ENCODE measurements around the gene ETV1.

The ETV1 gene

DNA sequence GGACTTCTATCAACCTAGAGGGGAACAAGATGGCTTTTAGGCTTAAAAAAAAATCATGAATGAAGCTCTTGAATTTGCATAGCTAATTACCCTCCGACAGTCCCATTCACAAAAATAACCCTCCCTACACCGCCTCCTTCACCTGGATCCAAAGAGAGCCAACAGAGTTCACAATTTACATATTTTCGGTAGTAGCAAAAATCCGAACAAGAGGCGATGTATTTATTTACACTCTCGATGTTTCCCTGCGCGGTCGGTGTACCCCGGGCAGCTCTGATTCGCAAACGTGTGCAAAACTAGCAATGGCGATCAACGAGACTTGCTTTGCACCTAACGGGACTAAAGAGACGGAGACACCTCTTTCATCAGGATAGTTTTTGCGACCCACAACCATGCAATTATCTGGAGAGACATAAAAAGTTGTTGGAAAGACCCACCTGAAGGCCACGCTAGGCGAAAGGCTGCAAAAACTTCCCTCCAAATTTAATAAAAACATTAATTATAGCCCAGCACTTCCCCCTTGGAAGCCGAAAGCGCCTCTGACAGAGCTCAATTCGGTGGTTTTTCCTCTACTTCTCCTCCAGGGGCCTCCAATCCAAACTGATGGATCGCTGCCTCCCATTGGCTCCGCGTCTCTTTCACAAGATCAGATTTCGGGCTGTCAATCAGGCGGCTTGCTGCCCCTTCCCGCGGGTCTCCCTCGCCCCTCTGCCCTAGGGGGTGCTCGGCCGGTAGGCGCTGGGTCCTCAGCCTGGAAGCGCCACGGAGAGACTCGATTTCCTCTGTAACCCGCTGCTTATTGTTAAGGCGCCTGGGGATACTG lies at the start of gene ETV1:
Gene ETV1, minus strand, starts transcription at position 541 of the 823 bp plus-strand sequence. CDS start 614 bp downstream, outside the sequence.
- peak; percentile 85 for DNase-seq (ENCODE audit: low spot score)

DNA sequence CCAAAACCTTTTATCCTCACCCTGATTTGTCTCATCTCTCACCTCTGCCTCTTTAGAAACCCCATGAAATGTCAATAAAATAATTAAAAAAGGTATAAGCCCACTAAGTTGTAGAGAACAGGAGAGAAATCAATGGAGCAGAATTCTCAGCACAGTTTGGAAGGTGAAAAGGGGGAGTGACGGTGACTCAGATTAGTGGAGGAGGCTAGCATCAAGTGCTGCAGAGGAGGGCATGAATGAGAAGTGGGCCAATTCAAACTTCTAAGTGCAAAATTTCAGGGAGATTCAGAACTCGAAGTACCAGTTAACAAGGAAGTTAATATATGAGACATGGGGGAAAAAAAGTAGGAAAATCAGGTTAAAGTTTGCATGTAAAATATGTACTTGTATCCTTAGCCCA lies 34.9 kb upstream of the ETV1 start:
- no peak for DNase-seq (ENCODE audit: low spot score)

DNA sequence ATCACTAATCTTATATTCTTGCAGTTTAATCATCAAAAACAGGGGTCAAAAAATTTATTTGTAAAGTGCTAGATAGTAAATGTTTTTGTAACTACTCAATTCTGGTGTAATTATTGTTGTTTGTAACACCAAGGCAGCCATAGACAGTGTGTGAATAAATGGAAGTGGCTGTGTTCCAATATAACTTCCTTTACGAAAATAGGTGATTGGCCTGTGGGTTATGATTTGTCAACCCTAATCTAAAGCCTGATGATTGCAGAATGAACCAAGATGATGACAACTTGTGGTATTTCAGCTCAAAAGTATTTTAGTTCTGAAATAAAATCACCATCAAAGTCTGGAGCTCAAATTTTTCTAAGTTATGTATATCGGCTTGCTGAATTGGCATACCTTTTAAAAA lies 34.4 kb upstream of the ETV1 start:
- no peak for DNase-seq (ENCODE audit: low spot score)

DNA sequence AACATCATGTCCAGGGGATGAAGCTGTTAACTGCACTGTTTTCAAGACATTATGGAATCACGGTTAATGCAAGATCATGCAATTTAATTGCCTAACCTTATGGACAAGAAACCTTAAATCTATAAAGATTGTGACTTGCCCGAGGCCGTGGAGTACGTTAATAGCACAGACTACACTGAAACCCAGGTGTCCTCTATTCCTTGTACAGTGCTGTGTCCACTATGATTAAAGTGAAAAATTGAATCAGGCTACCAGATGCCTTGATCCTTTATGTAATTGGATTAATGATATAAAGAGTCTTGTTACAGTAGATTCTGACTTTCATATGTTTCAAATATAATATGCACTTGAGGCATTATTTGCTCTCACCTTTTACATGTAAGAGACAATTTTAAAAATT lies 33.9 kb upstream of the ETV1 start:
- DNase-seq (ENCODE audit: low spot score), result no peak

DNA sequence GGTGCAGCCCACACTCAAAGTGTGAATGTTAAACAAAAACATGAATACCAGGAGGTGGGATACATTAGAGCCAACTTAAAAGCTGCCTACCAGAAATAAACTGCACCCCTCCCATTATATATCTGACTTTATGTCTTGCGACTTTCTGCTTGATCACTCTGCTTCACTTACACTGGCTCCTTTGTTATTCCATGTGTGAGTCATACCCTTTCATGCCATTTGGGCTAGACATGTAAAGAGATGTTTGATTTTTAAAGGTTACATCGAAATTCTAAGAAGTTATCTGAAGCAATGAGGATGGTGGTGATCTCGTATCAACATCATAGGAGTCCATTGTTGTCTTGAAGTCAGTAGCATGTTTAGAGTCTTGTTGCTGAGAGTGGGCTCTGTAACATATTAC lies 31.6 kb upstream of the ETV1 start:
- no peak for DNase-seq (ENCODE audit: low spot score)

DNA sequence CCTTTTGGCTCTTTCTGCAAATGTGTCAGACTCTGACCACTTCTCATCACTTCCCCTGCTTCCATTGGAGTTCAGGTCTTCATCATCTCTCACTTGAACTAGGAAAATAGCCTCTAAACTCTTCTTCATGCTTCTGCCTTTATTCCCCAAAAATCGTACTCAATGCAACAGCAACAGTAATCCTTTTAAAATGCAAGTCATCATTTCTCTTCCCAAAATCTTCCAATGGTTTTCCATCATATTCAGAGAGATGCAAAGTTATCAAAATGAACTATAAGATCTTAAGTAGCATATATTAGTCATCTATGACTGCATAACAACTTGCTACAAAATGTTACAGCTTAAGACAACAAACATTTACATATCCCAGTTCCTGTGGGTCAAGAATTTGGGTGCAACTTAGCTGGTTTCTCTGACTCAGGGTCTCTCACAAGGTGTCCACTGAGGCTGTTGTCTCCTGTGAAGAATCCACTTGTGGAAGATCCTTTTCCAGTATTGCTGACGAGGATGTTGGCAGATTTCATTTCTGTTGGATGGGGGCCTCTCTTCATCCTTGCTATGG lies 31.0 kb upstream of the ETV1 start:
- no peak for DNase-seq (ENCODE audit: low spot score)

DNA sequence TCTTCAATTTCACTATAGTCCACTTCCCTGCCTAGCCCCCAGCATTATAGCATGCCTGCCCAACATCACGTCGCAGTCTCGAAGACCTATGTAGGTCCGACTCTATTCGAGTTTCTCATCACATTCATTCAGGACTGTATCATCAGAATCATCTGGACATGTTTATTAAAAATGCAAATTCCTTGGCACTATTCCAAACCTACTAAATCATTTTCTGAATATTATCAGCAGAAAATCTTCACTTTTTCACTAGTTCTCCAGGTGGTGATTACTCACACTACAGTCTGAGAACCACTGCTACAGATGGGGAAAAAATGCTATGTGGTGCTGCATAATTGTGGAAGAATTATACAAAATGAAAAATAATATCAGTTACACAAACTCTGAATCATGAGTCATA lies 29.3 kb upstream of the ETV1 start:
- DNase-seq (ENCODE audit: low spot score), result no peak

DNA sequence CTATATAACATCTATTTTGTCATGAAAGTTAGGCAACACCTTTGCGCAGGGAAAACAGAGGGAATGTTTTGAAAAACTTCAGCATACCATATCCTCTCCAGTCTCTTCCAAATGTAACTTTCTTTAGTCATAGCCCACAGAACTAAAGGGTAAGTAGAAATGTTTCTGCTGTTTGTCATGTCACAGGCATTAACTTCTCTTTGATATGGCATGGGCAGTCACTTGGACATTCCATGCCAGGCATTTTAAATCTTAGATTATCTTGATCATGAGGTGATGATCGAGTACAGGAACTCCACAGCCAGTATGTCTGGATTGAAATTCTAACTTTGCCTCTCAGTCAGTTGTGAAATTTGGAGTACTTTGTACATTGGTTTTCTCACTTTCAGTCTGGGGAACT lies 27.5 kb upstream of the ETV1 start:
- DNase-seq (ENCODE audit: low spot score), result no peak

DNA sequence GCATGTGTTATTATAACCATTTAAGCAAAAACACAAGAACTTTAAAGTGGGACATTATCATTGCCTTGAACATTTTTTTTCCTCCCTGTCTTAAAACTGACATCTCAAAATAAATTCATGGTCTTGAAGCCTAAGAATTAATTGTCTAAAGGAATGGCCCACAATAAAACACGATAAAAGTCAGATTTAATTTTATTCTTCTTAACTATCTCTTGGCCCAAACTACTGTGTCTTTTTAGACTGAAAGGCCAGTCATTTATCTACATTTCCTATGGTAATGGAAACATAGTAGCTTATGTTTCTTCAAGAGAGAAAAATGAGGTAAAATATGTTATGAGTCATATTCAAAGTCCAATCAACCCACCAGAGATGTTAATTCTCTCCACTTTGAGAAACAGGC lies 24.4 kb upstream of the ETV1 start:
- no peak for DNase-seq (ENCODE audit: low spot score)

DNA sequence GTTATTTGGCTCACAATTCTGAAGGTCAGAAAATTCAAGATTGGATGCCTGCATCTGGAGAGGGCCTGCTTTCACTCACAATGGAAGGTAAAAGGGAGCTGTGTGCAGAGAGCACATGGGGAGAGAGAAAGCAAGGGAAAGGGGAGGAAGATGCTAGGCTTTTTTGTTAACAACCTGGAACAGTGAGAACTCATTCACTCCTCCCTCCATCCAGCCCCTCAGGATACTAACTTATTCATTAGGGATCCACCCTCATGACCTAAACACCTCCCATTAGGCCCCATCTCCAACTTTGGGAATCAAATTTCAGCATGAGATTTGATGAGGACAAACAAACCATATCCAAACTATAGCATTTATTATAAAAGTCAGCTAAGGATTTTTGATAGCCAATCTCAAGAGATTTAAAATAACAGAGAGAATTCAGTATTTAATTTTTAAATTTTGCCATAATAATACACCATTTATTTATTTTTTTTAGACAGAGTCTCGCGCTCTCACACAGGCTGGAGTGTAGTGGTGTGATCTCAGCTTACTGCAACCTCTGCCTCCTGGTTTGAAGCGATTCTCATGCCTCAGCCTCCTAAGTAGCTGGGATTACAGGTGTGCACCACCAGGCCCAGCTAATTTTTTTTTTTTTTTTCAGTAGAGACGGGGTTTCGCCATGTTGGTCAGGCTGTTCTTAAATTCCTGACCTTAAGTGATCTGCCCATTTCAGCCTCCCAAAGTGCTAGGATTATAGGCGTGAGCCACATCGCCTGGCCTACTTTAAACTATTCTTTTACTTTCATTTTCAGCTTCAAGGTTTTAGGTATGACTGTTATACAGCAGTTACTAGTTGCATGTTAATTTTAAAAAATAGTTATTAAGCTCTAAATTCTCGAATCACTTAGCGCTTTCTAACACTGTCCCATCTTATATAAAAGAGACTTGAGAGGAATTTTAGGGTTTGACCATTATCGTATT lies 20.3 kb upstream of the ETV1 start:
- DNase-seq (ENCODE audit: low spot score), result no peak

DNA sequence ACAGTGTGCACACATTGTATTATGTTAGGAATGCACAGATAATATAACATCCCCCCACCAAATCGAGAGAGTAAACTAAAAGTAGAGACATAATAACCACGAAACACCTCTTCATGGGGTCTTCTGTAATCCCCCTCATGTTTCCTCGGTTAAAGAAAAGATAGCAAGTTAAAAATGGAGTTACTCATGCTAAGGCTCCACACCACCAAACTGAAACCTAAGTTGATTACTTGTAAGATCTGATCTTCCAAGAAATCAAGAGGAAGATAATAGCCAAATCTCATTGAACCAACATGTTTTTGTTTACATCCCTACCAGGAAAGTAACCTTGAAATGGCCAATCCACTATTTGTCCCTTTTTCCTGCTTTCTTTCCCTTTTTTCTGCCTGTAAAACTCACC lies 11.7 kb upstream of the ETV1 start:
- DNase-seq (ENCODE audit: low spot score), result no peak

DNA sequence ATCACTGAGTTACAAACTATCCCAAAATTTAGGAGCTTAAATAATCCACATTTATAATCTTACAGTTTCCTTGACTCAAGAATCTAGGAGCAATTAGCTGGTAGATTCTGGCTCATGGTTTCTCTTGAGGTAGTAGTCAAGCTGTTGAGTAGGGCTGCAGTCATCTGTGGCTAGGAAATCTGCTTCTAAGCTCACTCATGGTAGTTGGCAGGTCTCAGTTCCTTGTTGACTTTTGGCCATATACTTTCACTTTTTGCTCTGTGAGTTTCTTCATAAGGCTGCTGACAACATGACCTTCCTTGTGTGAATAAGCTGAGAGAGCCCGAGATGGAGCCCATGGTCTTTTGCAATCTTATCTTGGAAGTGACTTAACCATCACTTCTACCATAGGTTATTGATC lies 10.8 kb upstream of the ETV1 start:
- no peak for DNase-seq (ENCODE audit: low spot score)

DNA sequence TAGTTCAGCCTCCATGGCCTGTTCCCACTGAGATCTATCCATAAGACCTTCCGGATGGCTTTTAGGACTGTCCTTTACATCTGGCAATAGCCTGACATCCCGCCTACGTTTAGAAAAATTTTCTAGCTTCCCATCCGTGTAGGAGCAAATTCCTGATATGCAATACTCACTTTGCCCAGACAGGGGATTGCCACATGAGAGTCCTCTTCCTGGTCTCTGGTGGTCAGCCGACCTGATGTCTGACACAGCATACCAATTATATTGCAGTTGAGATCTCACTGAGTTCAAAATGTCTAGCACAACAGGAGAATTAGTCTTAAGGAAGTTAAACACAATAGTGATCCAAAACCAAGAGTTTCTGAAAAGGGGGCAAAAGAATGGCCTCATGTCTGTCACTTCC lies 9.4 kb upstream of the ETV1 start:
- no peak for DNase-seq (ENCODE audit: low spot score)

DNA sequence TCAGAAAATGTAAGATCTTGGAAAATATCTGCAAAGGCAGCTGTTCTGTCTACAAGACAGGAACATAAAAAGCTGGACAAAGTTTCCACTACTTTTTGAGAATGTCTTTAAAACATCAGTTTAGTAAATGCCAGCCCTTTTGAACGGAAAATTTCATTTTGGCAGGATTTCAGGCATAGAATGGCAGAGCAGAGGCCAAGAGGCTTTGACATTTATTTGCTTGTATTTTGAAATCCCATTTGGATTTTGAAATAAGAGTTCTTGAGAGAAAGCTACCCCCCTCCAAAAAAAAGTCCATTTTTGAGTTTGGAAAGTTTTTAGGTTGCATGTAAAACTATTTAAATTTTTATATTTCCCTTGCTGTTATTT lies 3.1 kb upstream of the ETV1 start:
- no peak for DNase-seq (ENCODE audit: low spot score)

DNA sequence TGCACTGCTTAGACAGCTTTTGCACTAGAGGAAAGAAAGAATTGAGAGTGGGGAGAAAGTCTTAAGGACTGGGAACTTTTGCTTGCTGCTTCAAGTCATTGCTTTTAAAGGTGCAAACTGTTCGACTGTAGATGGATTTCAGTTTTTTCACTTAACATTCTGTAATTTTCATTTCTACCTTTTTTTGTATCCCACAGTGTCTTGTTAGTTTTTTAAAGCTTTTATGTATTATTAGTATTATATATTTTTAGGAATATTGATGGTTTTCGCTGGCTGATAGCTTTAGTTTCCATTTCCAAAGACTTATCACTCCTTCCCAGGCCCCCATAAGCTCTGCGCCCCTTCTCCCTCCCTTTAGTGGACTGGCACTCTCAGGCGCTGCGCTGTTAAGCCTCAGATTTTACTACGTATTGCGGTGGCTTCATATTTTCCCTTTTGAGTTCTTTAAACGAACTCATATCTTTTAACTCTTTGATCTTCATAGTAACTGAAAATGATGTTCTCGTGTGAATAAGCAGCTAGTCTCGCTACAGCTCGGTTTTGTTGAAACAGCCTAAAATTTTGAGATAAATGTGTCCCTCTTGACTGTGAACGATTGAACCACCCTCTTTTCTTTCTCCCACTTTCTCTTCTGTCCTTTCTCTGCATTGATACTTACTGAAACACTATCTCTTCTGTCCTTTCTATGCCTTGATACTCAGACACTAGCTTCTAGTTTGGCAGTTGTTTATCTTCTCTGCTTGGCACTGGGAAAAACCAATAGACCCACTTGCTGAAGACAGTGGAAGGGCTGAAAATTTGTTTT lies 2.5 kb upstream of the ETV1 start:
- no peak for DNase-seq (ENCODE audit: low spot score)

DNA sequence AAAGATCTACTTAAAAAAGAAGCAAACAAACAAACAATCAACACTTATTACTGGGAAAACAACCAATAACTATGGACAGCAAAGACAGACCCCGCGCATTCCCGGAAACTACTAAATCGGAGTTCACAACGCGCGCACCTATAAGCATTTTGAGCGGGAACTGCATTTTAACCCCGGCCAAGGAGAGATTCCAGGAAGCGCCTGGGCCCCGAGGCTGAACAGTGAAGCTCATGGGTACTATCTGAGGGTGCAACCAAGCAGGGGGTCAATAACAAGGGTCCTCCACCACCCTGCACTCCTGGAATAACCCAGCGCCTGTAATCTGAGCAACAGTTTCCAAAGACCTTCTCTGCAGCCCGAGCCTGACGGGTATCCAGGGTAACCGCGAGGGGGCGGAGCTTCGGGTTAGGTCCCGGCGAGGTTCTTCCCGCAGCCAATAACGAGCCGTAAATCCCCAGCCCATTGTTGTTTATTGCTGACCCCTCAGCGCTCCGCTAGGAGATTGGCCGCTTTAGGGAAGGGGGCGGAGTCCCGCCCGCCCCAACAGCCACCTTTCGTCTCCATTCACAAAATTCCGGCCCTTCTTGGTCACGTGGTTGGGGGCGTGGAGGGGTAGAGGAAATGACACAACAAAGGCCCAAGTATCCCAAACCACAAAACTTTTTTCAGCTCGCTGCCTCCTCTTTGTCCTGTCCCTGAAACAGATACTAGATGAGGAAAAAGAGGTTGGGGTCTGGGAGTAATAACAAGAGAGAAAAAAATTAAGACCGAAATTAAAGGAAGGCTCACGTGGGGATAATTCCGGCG lies 1.7 kb upstream of the ETV1 start:
- DNase-seq (ENCODE audit: low spot score), result peak; percentile 97

DNA sequence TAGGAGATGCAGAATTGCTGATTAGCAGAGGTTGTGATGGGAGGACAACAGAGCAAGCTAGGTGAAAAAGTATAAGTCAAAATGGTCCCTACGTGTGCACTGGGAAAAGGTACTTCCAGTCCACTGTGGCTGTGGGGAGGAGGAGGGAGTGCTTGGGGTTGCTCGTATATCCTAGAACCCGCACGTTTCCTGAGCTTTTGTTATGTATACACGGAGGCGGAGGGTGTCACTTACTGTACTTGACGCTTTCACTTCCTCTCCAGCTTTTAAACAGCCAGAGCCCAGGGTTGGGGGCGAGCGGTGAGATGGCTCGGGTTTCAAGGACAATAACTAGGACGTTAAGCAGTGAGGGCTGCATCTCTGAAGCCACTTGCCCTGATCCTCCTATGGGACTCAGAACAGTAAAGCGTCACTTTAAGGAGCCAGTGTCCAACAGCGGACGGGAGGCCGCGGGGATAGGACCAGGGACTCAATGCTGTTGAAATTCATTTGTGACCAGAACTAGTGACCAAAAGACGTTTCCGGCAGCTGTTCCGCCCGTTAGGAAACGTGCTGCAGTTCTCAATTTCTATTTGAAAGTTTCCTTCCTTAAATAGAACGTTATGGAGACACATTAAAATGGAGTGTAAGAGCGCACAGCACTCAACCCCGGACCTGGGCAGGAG lies 985 bp upstream of the ETV1 start:
- DNase-seq (ENCODE audit: low spot score), result peak; percentile 79

DNA sequence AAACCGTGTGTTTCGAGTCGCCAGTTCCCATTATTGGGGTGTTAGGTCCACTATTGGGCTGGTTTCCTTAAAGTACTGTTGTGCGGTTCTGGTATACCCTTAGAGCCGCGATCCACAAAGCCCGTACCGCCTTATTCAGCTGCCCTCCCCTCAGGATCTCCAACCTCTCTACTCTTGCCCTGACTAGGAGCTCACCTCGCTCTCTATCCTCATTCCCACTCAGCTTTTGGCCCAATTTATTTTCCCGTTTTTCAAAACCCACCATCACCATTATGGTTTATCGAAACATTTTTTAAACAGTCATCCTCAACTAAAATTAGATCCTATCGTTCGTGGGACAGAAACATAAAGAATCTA lies 461 bp upstream of the ETV1 start:
- DNase-seq (ENCODE audit: low spot score), result no peak

DNA sequence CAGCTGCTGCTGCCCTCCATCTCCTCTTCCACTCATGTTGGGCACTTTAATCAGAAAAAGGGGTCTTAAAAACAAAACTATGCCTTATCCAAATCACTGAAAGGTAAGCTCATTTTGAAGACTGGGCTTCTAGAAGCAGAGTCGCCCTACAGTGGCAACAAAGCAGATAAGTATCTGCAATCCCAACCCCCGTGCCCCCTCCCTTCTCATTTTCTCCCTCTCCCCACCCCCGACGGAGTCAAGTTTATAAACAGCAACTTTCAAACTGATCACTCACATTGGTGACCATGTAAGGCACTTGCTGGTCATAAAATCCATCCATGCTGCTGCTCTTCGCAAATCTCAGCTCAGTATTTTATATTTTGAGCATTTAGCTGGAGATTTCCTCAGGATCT lies 738 bp downstream of the ETV1 start:
- DNase-seq (ENCODE audit: low spot score), result no peak

DNA sequence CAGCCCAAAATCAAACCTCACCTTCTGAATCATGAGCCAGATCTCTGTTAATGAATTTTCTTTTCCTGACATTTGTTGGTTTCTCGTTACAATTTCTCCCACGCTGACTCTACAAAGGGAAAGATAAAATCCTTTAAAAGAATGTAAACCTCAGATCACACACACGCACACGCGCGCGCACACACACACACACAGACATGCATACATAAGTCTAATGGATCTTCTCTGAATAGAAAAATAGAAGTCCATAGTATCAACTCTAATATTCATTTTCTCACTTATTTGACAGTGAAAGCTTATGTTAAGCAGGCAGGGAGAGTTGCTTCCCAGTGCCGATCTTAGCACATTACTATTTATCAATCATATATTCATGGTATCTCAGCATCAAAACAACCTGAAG lies 1.4 kb downstream of the ETV1 start:
- no peak for DNase-seq (ENCODE audit: low spot score)

DNA sequence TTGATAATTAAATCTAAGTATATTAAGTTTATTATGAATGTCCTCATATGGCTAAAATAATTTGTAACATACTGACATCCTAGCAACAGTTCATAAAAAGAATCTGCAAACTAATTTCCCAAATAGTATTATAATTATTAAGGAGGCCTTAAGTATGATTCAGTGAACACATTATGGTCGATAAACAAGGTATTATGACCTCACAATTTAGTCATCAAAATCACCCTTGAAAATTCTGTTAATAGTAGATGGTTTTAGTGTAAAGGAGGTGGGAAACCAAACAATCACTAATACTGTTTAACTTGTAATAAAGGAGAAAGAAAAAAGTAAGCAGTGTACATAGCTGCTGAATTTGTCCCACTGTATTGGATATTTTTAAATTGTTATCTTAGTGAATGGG lies 2.1 kb downstream of the ETV1 start:
- DNase-seq (ENCODE audit: low spot score), result no peak

Data from left forelimb (tissue), 1 donor.